GM18519 (cell line): Measurements from ENCODE around the gene ANKRD33B.

ENCODE experiments used
- ATAC-seq: cut with Tn5 transposase; IDR thresholded peaks from one replicate; pipeline ENCODE4 v1.9.1; 2021; ENCODE audit warnings: mild to moderate bottlenecking, moderate library complexity; ENCODE audit not compliant: unreplicated experiment, low FRiP score

The ANKRD33B gene

DNA sequence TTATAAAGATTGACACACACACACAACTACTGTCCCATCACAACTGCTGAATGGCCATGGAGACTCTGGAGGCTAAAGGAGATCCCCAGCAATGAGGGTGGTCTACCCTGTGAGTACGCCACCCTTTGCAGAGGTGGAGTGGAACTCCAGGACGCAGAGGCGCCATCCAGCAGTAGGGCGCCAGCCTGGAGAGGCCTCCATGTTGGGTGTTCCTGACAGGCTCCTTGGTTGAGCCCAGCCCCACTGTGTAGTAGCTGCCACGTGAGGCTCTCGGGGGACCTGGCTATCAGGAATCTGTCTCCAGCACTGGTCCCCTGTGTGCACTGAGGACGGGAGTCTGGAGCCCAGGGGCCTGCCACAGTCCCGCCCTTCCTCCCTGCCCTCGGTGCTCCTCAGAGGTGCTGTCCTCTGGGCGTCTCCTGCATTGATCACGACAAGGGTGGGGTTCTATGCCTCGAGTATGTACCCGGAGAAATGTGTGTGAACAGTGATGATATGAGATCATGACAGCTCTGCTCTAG lies 124.8 kb downstream of the ANKRD33B start:
- no peak for ATAC-seq

GRCh38 chr5:10689391-10690081 lies 125.7 kb downstream of the ANKRD33B start:
- ATAC-seq = no peak

- ATAC-seq = no peak
Observed at GRCh38 chr5:10690460-10691440, 126.9 kb downstream of the ANKRD33B start.

- ATAC-seq = no peak
Observed at GRCh38 chr5:10691826-10692785, 128.2 kb downstream of the ANKRD33B start.

- peak; percentile 40 for ATAC-seq
Observed at GRCh38 chr5:10695055-10695649, 131.3 kb downstream of the ANKRD33B start.

GRCh38 chr5:10695759-10696543 lies 132.1 kb downstream of the ANKRD33B start:
- ATAC-seq = no peak

DNA sequence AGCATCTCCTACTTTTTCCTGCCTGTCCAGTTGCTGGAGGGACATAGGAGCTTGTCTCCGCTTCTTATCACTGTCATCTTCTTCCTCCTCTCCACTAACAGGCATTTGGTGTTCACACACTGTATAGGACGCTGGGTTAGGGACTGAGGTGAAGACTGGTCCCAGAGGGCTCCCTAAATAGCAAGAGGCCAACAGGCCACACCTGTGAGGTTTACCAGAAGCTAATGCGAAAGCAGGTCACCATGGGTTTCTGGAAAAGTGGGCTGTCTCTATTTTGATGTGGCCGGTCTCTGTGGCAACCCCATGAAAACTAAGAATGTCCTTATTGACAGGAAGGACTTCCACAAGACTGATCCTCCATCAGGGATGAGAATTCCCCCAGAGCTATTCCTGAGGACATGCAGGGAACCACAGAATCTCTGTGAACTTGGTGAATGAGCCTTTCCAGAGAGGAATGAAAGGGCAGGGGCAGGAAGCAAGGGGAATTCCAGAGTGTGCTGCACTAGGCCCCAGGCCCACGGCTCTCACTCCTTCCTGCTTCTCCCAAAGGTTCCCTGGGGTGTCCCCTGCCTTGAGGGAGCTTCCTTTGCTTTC lies 135.5 kb downstream of the ANKRD33B start:
- ATAC-seq = peak; percentile 33

DNA sequence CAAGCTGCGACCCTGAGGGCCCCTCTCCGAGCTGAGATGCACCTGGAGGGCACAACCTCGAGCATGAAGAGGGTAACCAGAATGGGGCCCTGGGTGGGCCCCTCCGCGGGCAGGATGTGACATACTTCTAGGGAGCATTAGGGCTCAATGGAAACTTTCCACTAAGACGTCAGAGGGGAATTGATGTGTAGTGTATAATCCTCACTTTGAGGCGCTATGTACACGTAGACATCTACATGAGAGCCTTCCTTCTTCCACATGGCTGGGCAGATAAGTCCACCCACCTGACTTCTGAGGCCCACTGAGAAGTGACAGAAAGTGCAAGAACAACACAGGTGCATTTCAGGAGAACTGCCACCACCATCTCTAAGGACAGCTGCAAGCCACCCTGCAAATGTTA lies 136.1 kb downstream of the ANKRD33B start:
- ATAC-seq = peak; percentile 55

DNA sequence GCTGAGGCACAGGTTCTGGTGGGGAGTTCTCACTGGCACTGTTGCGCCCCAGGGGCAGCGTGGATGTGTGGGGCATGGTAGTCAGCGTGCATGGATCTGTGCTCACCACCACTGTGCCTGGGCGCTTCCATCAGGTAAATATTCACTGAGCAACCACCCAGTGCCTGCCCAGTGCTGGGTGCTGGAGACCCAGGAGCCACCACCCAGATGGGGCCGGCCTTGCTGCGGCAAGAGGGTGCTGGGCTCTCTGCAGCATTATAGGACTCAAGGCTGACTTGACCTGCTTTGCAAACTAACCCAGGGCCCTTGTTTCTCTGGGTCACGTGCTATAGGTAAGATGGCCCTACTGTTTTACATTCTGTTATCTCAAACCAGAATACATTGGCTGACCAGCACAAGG lies 136.6 kb downstream of the ANKRD33B start:
- ATAC-seq = no peak

- ATAC-seq = no peak
Observed at GRCh38 chr5:10701567-10702039, 137.7 kb downstream of the ANKRD33B start.

GRCh38 chr5:10702040-10702629 lies 138.3 kb downstream of the ANKRD33B start:
- ATAC-seq = no peak

- no peak for ATAC-seq
Observed at GRCh38 chr5:10702911-10703491, 139.1 kb downstream of the ANKRD33B start.

- no peak for ATAC-seq
Observed at GRCh38 chr5:10703676-10704075, 139.8 kb downstream of the ANKRD33B start.

- ATAC-seq = no peak
Observed at GRCh38 chr5:10704949-10705621, 141.2 kb downstream of the ANKRD33B start.

DNA sequence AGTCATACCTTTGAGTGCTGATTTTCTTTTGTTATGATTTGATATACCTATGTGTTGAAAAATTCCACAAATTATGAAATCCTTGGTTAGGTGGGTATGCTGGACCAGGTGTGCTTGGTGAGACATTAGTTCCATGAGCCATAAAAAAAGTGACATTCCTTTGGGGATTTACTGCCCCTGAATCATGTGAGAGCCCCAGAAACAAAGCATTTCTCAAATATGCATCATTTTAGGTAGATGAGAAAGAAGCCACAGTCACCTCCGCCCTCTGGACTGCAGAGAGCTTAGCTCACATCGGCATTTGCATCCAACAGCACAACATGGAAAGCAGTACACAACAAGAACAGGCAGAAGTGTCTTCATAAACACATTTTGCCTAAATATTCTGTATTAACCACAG lies 141.9 kb downstream of the ANKRD33B start:
- no peak for ATAC-seq

DNA sequence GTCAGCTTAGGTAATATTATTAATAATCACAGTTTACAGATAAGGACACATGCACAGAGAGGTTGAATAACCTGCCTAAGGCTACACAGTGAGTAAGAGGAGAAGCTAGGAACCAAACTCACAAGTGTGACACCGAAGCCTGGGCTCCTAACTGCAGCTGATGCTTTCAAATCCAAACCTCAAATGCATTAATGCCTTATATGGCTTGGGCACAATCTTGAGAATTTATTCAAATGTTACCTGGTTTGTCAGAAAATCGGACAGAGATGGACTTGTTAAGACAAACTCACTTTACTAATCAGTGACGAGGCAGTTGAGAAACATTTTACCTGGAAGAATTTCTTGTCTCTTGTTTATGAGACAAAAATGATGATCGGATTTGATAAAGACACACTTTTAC lies 142.5 kb downstream of the ANKRD33B start:
- no peak for ATAC-seq
